SU-DHL-6 (cell line): Measurements from ENCODE around the gene TPMT.

ENCODE experiments used
- EZH2phosphoT487 ChIP-seq: fragments of 200-600 bp; sonication (generic), shearing (Covaris generic); conservative IDR thresholded peaks from 2 replicates; pipeline ENCODE4 v1.6.1; 2018; ENCODE audit warnings: mild to moderate bottlenecking, antibody characterized with exemption, low read length, moderate library complexity, mixed read lengths
- TF ChIP-seq, protein P1 (sequence below): fragments of 200-600 bp; sonication (generic); IDR thresholded peaks from one replicate; pipeline ENCODE4 v1.5.1; 2017; ENCODE audit warnings: antibody characterized with exemption, mild to moderate bottlenecking, low read length, moderate library complexity; ENCODE audit not compliant: insufficient read depth, poor library complexity, severe bottlenecking

DNA sequence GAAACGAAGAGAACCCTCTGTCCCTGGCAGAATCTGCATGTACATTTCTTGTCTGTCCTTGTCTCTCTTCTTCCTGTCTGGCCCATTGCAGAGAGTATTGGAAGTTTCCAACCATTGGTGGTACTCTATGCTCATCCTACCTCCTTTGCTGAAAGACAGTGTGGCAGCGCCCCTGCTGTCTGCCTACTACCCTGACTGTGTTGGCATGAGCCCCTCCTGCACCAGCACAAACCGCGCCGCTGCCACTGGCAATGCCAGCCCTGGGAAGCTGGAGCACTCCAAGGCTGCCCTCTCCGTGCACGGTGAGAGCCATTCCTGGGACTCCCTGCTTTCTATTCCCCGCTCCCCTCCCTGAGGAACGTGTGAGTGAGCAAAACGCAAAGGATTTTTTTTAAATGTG lies 32.8 kb upstream of the TPMT start:
- TF ChIP-seq, protein P1, sequence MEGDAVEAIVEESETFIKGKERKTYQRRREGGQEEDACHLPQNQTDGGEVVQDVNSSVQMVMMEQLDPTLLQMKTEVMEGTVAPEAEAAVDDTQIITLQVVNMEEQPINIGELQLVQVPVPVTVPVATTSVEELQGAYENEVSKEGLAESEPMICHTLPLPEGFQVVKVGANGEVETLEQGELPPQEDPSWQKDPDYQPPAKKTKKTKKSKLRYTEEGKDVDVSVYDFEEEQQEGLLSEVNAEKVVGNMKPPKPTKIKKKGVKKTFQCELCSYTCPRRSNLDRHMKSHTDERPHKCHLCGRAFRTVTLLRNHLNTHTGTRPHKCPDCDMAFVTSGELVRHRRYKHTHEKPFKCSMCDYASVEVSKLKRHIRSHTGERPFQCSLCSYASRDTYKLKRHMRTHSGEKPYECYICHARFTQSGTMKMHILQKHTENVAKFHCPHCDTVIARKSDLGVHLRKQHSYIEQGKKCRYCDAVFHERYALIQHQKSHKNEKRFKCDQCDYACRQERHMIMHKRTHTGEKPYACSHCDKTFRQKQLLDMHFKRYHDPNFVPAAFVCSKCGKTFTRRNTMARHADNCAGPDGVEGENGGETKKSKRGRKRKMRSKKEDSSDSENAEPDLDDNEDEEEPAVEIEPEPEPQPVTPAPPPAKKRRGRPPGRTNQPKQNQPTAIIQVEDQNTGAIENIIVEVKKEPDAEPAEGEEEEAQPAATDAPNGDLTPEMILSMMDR = no peak
- TF ChIP-seq EZH2phosphoT487 = no peak
